PFSK-1 (cell line): ENCODE data around the gene CENPA.

Experiments used
- FOXP2 ChIP-seq: optimal IDR thresholded peaks from 2 replicates; pipeline ENCODE3; 2011; ENCODE audit warnings: borderline replicate concordance, control low read depth, inconsistent platforms; ENCODE audit not compliant: insufficient read depth; ENCODE audit errors: extremely low read length, extremely low read depth
- POLR2AphosphoS5 ChIP-seq: IDR thresholded peaks from 2 replicates; pipeline ENCODE4 v1.6.1; 2012; ENCODE audit warnings: low read depth, mild to moderate bottlenecking, control low read depth, low read length, moderate library complexity
- REST ChIP-seq, 2 experiments: IDR thresholded peaks; 2 replicates each; pipeline versions ENCODE4 v1.6.1 to v1.8.0; 2011 to 2012; ENCODE audit warnings: low read depth in 2 of 2, low read length in 2 of 2, control low read depth in 1 of 2, inconsistent platforms in 1 of 2, mild to moderate bottlenecking in 1 of 2, moderate library complexity in 1 of 2; ENCODE audit not compliant: insufficient read depth in 1 of 2
- SIN3A ChIP-seq: IDR thresholded peaks from 2 replicates; pipeline ENCODE4 v1.6.1; 2012; ENCODE audit warnings: mild to moderate bottlenecking, low read length, moderate library complexity, borderline replicate concordance; ENCODE audit not compliant: insufficient read depth
- TAF1 ChIP-seq: IDR thresholded peaks from 2 replicates; pipeline ENCODE4 v1.6.1; 2012; ENCODE audit warnings: low read length, control low read depth, borderline replicate concordance; ENCODE audit not compliant: insufficient read depth

CENPA gene

GRCh38 chr2:26811791-26812694 lies 26.2 kb downstream of the CENPA start:
- TF ChIP-seq FOXP2: no peak
- TF ChIP-seq REST (IDR thresholded peaks at IDR 0.05; ENCODE audit: insufficient read depth in 1 of 2, low read depth in 2 of 2, low read length in 2 of 2): no peak
- TF ChIP-seq SIN3A: no peak

- TF ChIP-seq SIN3A (no peak), TAF1 (no peak), POLR2AphosphoS5 (no peak), REST (IDR thresholded peaks at IDR 0.05; ENCODE audit: insufficient read depth in 1 of 2, low read depth in 2 of 2, low read length in 2 of 2) (no peak), FOXP2 (no peak)
Observed at GRCh38 chr2:26812731-26813130, 26.9 kb downstream of the CENPA start.

GRCh38 chr2:26816893-26817292 lies 31.0 kb downstream of the CENPA start:
- TF ChIP-seq POLR2AphosphoS5 (no peak), TAF1 (no peak), REST (IDR thresholded peaks at IDR 0.05; ENCODE audit: insufficient read depth in 1 of 2, low read depth in 2 of 2, low read length in 2 of 2) (no peak), SIN3A (no peak), FOXP2 (no peak)

GRCh38 chr2:26818255-26818654 lies 32.4 kb downstream of the CENPA start:
- TF ChIP-seq REST (IDR thresholded peaks at IDR 0.05; ENCODE audit: insufficient read depth in 1 of 2, low read depth in 2 of 2, low read length in 2 of 2) (no peak), FOXP2 (no peak), TAF1 (no peak), SIN3A (no peak), POLR2AphosphoS5 (no peak)

GRCh38 chr2:26818972-26819371 lies 33.1 kb downstream of the CENPA start:
- TF ChIP-seq POLR2AphosphoS5 (no peak), FOXP2 (no peak), REST (IDR thresholded peaks at IDR 0.05; ENCODE audit: insufficient read depth in 1 of 2, low read depth in 2 of 2, low read length in 2 of 2) (no peak), SIN3A (no peak), TAF1 (no peak)
